ENCODE results near the gene PAPPA2. TPM values are rescaled to one million over a fixed set of nuclear protein-coding genes. Genes with fewer than 3 reads are reported as not detected.

The PAPPA2 gene
- total RNA-seq, 1 experiment from 2014 or later: not detected

- H4K20me1 ChIP-seq (ENCODE audit: low read length): no peaks in the 10 kb centered on the region
- ChIA-PET POLR2A (ENCODE audit: unreplicated experiment) (no interaction called here), CTCF (interaction anchor here (0.5 to 0.6 kb wide), 2 partner anchors 11 to 505 kb away, joined by 3 read pairs; no protein-coding TSS in a partner anchor)
- intact Hi-C loops (cut with micrococcal nuclease): loop anchor here (5.0 kb wide), 1 partner anchor 1733 kb away; no protein-coding TSS in a partner anchor
- no peak overlapping the region for H2AFZ ChIP-seq (ENCODE audit: low read length)
- H3F3A ChIP-seq (ENCODE audit: low read length, unreplicated experiment): no peaks in the 10 kb centered on the region
- TF ChIP-seq EZH2phosphoT487 (IDR thresholded peaks at IDR 0.05; ENCODE audit: borderline replicate concordance, low read length) (no peak), CTCF (conservative IDR thresholded peaks at IDR 0.05; ENCODE audit: low read depth, low read length) (no peak), EZH2 (IDR thresholded peaks at IDR 0.05; ENCODE audit: low read length, unreplicated experiment) (no peak)
- no peaks in the 10 kb centered on the region for H3K9me3 ChIP-seq (ENCODE audit: low read length)
- H3K4me2 ChIP-seq (ENCODE audit: low read length): no peak overlapping the region
- H3K36me3 ChIP-seq (ENCODE audit: low read depth, low read length): no peaks in the 10 kb centered on the region
- no peak overlapping the region for H3K27ac ChIP-seq (ENCODE audit: low read length)
- no peak overlapping the region for H3K9ac ChIP-seq (ENCODE audit: low read length)
- no peaks in the 10 kb centered on the region for H3K9me2 ChIP-seq (replicated peaks; ENCODE audit: low read length)
- no peak for ATAC-seq
- BruUV-seq (replicated peaks): no TSS peak
- no peak for DNase-seq
- no peaks in the 10 kb centered on the region for H3K4me1 ChIP-seq (ENCODE audit: insufficient read depth, low read length)
- no peaks in the 10 kb centered on the region for H3K79me2 ChIP-seq (ENCODE audit: low read length)
- peaks cover 22% of the 10 kb centered on the region for H3K27me3 ChIP-seq (ENCODE audit: low read length)
- H3K4me3 ChIP-seq (ENCODE audit: low read length): no peak overlapping the region
These were observed 417.0 kb downstream of the PAPPA2 start for GRCh38 chr1:176879784-176880620.

- ATAC-seq: peak; percentile 85
- ChIA-PET CTCF (interaction anchor here (0.5 to 0.6 kb wide), 2 partner anchors 10 to 506 kb away, joined by 3 read pairs; no protein-coding TSS in a partner anchor), POLR2A (ENCODE audit: unreplicated experiment) (no interaction called here)
These were observed 418.1 kb downstream of the PAPPA2 start for GRCh38 chr1:176880955-176881595.

More at GRCh38 chr1:176880955-176881595, 418.1 kb downstream of the PAPPA2 start:
- DNase-seq: peak; percentile 76
- intact Hi-C loops (cut with micrococcal nuclease): loop anchor here (1.0 to 5.0 kb wide), 3 partner anchors 321 to 1734 kb away; no protein-coding TSS in a partner anchor
- Histone ChIP-seq H3K9me2 (replicated peaks; ENCODE audit: low read length) (no peaks in the 10 kb centered on the region), H3K4me3 (ENCODE audit: low read length) (no peak overlapping the region), H2AFZ (ENCODE audit: low read length) (no peak overlapping the region), H3K4me1 (ENCODE audit: insufficient read depth, low read length) (no peaks in the 10 kb centered on the region), H3K79me2 (ENCODE audit: low read length) (no peaks in the 10 kb centered on the region), H3K27me3 (ENCODE audit: low read length) (peaks cover 16% of the 10 kb centered on the region), H3K9me3 (ENCODE audit: low read length) (no peaks in the 10 kb centered on the region), H3K4me2 (ENCODE audit: low read length) (no peak overlapping the region), H3K9ac (ENCODE audit: low read length) (no peak overlapping the region), H3K27ac (ENCODE audit: low read length) (no peak overlapping the region), H4K20me1 (ENCODE audit: low read length) (no peaks in the 10 kb centered on the region), H3F3A (ENCODE audit: low read length, unreplicated experiment) (no peaks in the 10 kb centered on the region), H3K36me3 (ENCODE audit: low read depth, low read length) (no peaks in the 10 kb centered on the region)
- BruUV-seq (replicated peaks): no TSS peak
- TF ChIP-seq CTCF (conservative IDR thresholded peaks at IDR 0.05; ENCODE audit: low read depth, low read length) (peak; percentile 80), EZH2 (IDR thresholded peaks at IDR 0.05; ENCODE audit: low read length, unreplicated experiment) (no peak), EZH2phosphoT487 (IDR thresholded peaks at IDR 0.05; ENCODE audit: borderline replicate concordance, low read length) (no peak)
